Ovary (tissue), 9 donors: ENCODE data around the gene PSTPIP2. TPM values are rescaled to one million over a fixed set of nuclear protein-coding genes. Genes with fewer than 3 reads are reported as not detected.

ENCODE experiments used
- DNase-seq, 5 donors: peaks; one replicate each; pipeline ENCODE4 v3.0.0-alpha.2; 2019 to 2020
- H3K27ac ChIP-seq, 2 donors: fragments of 200-600 bp; one replicate each; pipeline versions ENCODE4 v1.5.1 to v1.8.0; 2019 to 2022
- H3K27me3 ChIP-seq: fragments of 200-600 bp; one replicate; pipeline ENCODE4 v1.8.0; 2022
- H3K36me3 ChIP-seq: fragments of 200-600 bp; sonication (generic); one replicate; pipeline ENCODE4 v1.5.1; 2019
- H3K4me1 ChIP-seq: one replicate; pipeline ENCODE4 v1.8.1; 2013; ENCODE audit warnings: mild to moderate bottlenecking, moderate library complexity; ENCODE audit not compliant: insufficient read depth
- H3K4me3 ChIP-seq: fragments of 200-600 bp; sonication (generic); one replicate; pipeline ENCODE4 v1.5.1; 2017
- H3K9me3 ChIP-seq, 2 donors: fragments of 200-600 bp in 1 of 2; sonication (generic) in 1 of 2; one replicate each; pipeline versions ENCODE4 v1.5.1 to v1.8.1; 2013 to 2019; ENCODE audit warnings: mild to moderate bottlenecking in 1 of 2, moderate library complexity in 1 of 2
- CTCF ChIP-seq, 3 donors: fragments of 450-650 bp in 2 of 3; fragments of 200-600 bp in 1 of 3; IDR thresholded peaks; one replicate each; pipeline versions ENCODE4 v1.5.1 to v1.8.0; 2016 to 2022; ENCODE audit warnings: antibody characterized with exemption in 3 of 3, mild to moderate bottlenecking in 1 of 3
- EP300 ChIP-seq: sonication (generic); formaldehyde crosslinking; IDR thresholded peaks from one replicate; pipeline ENCODE4 v1.6.1; 2017; ENCODE audit warnings: antibody characterized with exemption
- POLR2A ChIP-seq: fragments of 450-650 bp; IDR thresholded peaks from one replicate; pipeline ENCODE4 v1.6.1; 2017; ENCODE audit warnings: antibody characterized with exemption, mild to moderate bottlenecking, moderate library complexity
- WGBS, 3 donors: extraction: QIAGEN DNeasy Blood & Tissue Kit in 1 of 3; methylation state at CpG; one replicate each; pipeline versions ENCODE4 v1.1.5 to v1.1.7; 2013 to 2017; 5-methylcytosine and 5-hydroxymethylcytosine counted together
- intact Hi-C, 4 donors: fragments of 100-400 bp; cut with DNase I; formaldehyde crosslinking; loops; one replicate each; pipeline versions ENCODE4 v1.11.0 to v1.15.1; 2022 to 2023
- polyA plus RNA-seq, 2 donors: library from polyadenylated mRNA; stranded (reverse); fragments of 200-250 nt in 1 of 2; fragments of 350-450 nt in 1 of 2; fragmentation: Illumina TruSeq in 1 of 2; extraction: RNeasy Lipid Tissue Mini Kit (QIAGEN cat#74804) in 1 of 2; gene quantifications; one replicate each; pipeline ENCODE4 v1.2.3, GENCODE V29; 2013 to 2014
- total RNA-seq, 7 donors: library from RNA; depleted of rRNA in 2 of 7; stranded (reverse); fragments of >200 nt in 2 of 7; fragmentation: NEBNext Ultra II Directional in 3 of 7; extraction: Animal tissue kit (Norgen Biotek cat#: 25700) in 3 of 7; gene quantifications; one replicate each; pipeline versions ENCODE4 v1.1.0 to v1.2.4, GENCODE V29; 2016 to 2023
- donor health status: DM: no; HTN: no; CAD: no; lungs with moderate emphysema.
- donor health status: DM: no; HTN: no; CAD: no.
- donor health status: Bipolar disorder and iron deficiency.
- donor health status: DM: yes; HTN: yes; CAD: no.
- donor health status: DM: no; HTN: no; CAD: no.
- donor health status: DM: yes; HTN: yes; CAD: no.

PSTPIP2 gene
- total and polyA plus RNA-seq, 9 donors = 3.0 to 22.3 (median 5.3) TPM

GRCh38 chr18:46031741-46032140 is 40.3 kb downstream of the PSTPIP2 start:
- Histone ChIP-seq H3K36me3 (no peaks in the 10 kb centered on the region), H3K4me1 (peaks cover 2% of the 10 kb centered on the region), H3K27me3 (no peaks in the 10 kb centered on the region), H3K27ac (no peak overlapping the region), H3K4me3 (no peak overlapping the region), H3K9me3 (no peaks in the 10 kb centered on the region)
- 94 to 96% (median 95%) methylated on average over 4 of the region's 4 CpGs for WGBS, 3 donors
- DNase-seq = no peak
- no peak for TF ChIP-seq POLR2A
- TF ChIP-seq EP300 = no peak
- no peak for TF ChIP-seq CTCF (IDR thresholded peaks at IDR 0.05)
- intact Hi-C loops = no loop called here

GRCh38 chr18:46028536-46028891 is 43.5 kb downstream of the PSTPIP2 start:
- H3K4me1 ChIP-seq = peaks cover 2% of the 10 kb centered on the region
- TF ChIP-seq POLR2A (no peak), CTCF (IDR thresholded peaks at IDR 0.05) (no peak), EP300 (no peak)

GRCh38 chr18:46019936-46020335 is 52.1 kb downstream of the PSTPIP2 start:
- Histone ChIP-seq H3K9me3 (no peaks in the 10 kb centered on the region), H3K27ac (no peak overlapping the region), H3K4me1 (no peaks in the 10 kb centered on the region), H3K4me3 (no peak overlapping the region), H3K27me3 (no peaks in the 10 kb centered on the region), H3K36me3 (no peaks in the 10 kb centered on the region)
- 90 to 93% (median 92%) methylated on average over 3 of the region's 3 CpGs for WGBS, 3 donors
- no peak for DNase-seq
- TF ChIP-seq POLR2A (no peak), CTCF (IDR thresholded peaks at IDR 0.05) (no peak), EP300 (no peak)
- intact Hi-C loops = no loop called here

More at GRCh38 chr18:46028536-46028891, 43.5 kb downstream of the PSTPIP2 start:
- no peak for DNase-seq
- Histone ChIP-seq H3K4me3 (peak overlapping the region; percentile 39), H3K36me3 (no peaks in the 10 kb centered on the region), H3K9me3 (no peaks in the 10 kb centered on the region), H3K27ac (peak overlapping the region in 1 of 2 donors; percentile 69), H3K27me3 (no peaks in the 10 kb centered on the region)
- WGBS, 3 donors = 24 to 32% (median 25%) methylated on average over 7 of the region's 7 CpGs
- intact Hi-C loops = no loop called here

GRCh38 chr18:46013484-46014189 is 58.4 kb downstream of the PSTPIP2 start:
- H3K4me3 ChIP-seq = no peak overlapping the region
- no peaks in the 10 kb centered on the region for H3K4me1 ChIP-seq
- intact Hi-C loops = no loop called here
- no peaks in the 10 kb centered on the region for H3K36me3 ChIP-seq
- no peaks in the 10 kb centered on the region for H3K9me3 ChIP-seq
- no peak for TF ChIP-seq EP300
- no peak for TF ChIP-seq POLR2A
- TF ChIP-seq CTCF (IDR thresholded peaks at IDR 0.05) = no peak
- no peak for DNase-seq
- no peaks in the 10 kb centered on the region for H3K27me3 ChIP-seq
- 78 to 88% (median 83%) methylated on average over 5 of the region's 5 CpGs for WGBS, 3 donors
- no peak overlapping the region for H3K27ac ChIP-seq
